NCI-H82 (cell line): ENCODE results near the gene WIPF2.
A peak's percentile ranks its signal among the peaks of the same experiment; 100 is the strongest.

Experiments
- DNase-seq: peaks from one replicate; lab custom pipeline; 2025; lab: John Stamatoyannopoulos, UW

Gene WIPF2

GRCh38 chr17:40218740-40219593 is at the start of gene WIPF2:
Gene WIPF2, plus strand, starts transcription at chr17:40219304. Its CDS starts 37,156 bp downstream, at chr17:40256460.
- peak; percentile 99 for DNase-seq

GRCh38 chr17:40170325-40170724 is 48.8 kb upstream of the WIPF2 start:
- no peak for DNase-seq

GRCh38 chr17:40171750-40172149 is 47.4 kb upstream of the WIPF2 start:
- no peak for DNase-seq

GRCh38 chr17:40173091-40173777 is 45.9 kb upstream of the WIPF2 start:
- DNase-seq, result no peak

DNA sequence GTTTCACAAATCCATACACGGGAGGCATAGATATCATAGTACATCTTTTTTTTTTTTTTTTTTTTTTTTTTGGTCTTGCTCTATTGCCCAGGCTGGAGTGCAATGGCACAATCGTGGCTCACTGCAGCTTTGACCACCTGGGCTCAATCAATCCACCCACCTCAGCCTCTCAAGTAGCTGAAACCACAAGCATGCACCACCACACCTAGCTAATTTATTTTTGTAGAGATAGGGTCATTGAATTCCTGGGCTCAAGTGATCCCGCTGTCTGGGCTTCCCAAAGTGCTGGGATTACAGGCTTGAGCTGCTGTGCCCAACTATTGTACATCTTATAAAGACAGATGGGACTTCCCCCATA is 45.3 kb upstream of the WIPF2 start:
- DNase-seq, result no peak

DNA sequence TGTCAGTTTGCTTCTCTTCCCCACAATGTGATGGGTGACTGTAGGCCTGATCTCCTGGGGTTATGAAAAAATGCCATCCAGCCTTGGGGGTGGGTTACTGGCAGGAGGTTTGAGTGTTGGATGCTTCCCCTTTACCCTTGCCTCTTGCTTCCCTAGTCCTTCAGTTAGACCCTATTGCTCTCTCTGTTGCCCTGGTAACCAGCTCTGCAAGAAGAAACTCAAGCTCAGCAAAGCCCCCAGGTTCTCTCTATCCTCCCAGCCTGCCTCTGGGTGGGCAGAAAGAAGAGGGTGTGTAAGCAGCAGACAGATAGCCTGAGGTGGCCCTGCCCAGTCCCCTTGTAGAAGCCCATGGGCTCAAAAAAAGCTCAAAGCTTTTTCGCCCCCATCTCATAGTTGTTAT is 44.6 kb upstream of the WIPF2 start:
- no peak for DNase-seq

- peak; percentile 57 for DNase-seq
Observed at GRCh38 chr17:40175928-40176753, 43.0 kb upstream of the WIPF2 start.

GRCh38 chr17:40176754-40177110 is 42.4 kb upstream of the WIPF2 start:
- DNase-seq, result no peak

DNA sequence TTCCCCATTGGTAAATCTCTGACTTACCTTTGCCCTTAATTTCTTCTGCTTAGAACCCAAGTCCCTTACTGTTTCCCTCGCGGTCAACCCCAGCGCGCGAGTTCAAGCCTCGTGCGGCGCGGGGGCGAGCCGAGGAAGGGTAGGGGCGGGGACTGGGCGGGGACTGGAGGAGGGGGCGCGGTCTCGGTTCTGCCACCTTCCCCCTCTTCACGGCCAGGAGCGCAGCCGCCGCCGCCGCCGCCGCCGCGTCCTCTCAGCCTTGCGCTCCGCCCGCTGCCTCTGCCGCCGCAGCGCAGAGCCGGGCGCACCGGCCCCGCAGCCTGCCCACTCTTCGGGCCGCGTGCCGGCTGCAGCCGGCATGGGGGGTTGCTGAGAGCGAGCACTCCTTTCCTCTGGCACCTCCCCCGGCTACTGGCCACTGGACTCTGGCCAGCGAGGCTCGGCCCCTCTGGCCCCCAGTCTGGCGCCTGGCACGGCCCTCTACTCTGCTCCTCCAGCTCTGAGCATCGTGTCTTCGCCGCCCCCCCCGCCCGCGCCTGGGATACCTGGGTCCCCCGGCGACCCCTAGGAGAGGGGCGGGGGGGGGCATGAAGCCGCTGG is 41.7 kb upstream of the WIPF2 start, which contains the start of gene RAPGEFL1:
RAPGEFL1 (plus strand) TSS at position 196 of the 600 bp plus-strand sequence; CDS start at position 588, 392 bp downstream.
- DNase-seq, result peak; percentile 89

- no peak for DNase-seq
Observed at GRCh38 chr17:40178021-40178601, 41.0 kb upstream of the WIPF2 start.

DNA sequence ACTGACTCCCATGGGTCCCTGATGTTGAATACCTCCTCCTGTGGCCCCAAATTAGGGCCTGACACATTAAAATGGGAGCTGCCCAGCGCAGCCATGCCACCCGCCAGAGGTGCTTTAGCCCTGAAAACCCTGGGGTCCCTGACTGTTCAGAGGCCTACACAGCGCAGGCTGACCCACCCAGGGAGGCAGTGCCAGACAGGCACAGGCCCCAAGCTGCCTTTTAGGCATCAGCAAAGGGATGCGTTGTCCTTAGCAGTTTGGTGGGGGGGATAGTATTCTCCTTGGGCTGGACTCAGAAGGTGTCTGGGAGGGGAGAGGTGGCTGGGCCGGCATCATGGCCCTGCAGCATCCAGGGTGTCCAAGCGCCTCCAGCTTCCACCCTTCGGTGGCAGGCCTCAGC is 40.4 kb upstream of the WIPF2 start:
- DNase-seq, result no peak

GRCh38 chr17:40179923-40180659 is 39.0 kb upstream of the WIPF2 start:
- DNase-seq, result no peak

GRCh38 chr17:40180694-40181093 is 38.4 kb upstream of the WIPF2 start:
- DNase-seq, result no peak

DNA sequence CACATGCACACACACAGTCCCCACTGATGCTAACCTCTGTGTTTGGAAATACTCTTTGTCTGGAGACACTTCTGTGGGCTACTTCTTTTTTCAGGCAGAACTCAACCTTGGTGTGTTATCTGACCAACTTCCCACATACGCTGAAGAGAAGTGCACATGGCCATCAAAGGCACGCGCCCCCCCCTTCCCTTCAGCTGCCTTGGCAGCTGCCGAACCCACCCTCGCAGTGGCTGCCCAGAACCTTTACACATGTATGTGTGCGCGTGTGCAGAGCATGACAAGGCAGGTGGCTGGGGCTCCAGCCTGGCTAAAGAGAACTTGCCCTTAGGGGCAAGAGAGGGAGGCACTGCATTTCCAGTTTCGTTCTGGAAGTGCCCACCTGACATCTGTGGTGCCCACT is 37.9 kb upstream of the WIPF2 start:
- no peak for DNase-seq

DNA sequence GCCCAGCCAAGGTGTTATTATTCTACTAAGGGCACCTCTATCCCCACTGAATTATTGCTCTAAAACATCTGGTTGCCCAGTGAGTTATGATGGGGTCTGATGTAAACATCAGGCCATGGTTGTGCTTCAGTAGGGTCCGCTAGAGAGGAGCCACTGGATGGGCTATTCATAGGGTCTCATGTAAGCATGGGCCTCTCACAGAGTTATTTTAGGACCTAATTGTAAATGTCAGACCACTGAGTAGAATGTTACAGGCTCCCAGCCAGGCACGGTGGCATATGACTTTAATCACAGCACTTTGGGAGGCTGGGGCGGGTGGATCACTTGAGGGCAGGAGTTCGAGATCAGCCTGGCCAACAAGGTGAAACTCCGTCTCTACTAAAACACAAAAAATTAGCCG is 36.5 kb upstream of the WIPF2 start:
- DNase-seq, result no peak

DNA sequence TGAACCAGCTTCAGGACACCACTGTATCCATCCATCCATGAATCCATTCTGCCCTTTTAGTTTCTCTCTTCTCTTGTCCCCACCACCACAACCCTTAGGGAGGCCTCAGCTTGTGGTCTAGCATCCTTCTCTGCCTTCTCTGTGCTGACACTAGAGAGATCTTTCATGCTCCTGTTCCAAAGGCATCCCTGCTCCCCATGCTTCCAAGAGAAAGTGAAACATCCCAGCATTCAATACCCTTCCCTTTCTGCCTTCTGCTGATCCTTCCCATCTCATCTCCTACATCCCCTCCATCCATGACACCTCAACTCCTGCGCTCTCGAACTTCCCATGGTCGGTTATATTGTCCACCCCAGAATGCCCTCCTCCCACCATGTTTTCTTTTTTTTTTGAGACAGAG is 31.9 kb upstream of the WIPF2 start:
- no peak for DNase-seq

DNA sequence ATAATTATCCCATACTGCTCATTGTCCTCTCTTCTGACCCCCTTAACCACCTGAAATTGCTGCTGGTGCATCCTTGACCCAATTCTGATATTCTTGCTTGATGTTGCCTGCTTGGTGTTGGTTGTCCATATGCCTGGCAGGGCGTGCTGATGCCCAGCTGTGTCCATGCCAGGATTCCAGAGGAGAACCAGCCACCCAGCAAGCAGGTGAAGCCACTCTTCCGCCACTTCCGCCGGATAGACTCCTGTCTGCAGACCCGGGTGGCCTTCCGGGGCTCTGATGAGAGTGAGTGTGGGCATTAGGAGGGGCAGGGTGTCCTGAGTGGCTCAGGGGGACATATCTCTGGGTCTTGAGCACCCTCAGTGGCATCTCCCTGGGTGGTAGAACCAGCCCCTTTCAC is 30.4 kb upstream of the WIPF2 start:
- no peak for DNase-seq

DNA sequence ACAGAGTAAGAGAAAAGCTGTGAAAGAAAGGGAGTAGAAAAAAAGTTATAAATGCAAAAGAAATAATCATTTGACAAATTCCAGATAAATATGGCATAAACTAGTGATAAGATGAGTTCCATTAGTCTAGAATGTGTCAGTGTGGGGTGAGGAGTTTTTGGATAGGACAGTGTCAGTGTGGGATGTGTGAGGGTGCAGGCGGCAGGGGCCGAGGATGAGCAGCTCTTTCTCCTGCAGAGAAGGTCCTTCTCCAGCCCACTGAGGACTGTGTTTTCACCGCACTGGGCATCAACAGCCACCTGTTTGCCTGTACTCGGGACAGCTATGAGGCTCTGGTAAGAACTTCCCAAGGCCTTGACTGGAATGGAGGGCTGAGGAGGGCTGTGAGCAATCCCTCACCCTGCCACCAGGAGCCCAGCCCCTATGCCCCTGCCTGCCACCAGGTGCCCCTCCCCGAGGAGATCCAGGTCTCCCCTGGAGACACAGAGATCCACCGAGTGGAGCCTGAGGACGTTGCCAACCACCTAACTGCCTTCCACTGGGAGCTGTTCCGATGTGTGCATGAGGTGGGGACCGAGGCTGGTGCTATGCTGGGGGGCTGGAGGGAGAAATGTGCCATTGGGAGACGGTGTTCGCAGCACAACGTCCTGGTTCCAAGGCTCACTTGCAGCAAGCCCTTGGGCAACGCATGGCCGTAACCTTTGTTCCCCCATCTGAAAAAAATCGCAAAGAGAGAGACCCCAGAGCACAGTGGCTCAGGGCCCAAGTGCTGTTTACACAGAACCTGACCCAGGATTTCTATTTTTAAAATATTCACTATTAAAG is 28.7 kb upstream of the WIPF2 start:
- DNase-seq, result peak; percentile 58

DNA sequence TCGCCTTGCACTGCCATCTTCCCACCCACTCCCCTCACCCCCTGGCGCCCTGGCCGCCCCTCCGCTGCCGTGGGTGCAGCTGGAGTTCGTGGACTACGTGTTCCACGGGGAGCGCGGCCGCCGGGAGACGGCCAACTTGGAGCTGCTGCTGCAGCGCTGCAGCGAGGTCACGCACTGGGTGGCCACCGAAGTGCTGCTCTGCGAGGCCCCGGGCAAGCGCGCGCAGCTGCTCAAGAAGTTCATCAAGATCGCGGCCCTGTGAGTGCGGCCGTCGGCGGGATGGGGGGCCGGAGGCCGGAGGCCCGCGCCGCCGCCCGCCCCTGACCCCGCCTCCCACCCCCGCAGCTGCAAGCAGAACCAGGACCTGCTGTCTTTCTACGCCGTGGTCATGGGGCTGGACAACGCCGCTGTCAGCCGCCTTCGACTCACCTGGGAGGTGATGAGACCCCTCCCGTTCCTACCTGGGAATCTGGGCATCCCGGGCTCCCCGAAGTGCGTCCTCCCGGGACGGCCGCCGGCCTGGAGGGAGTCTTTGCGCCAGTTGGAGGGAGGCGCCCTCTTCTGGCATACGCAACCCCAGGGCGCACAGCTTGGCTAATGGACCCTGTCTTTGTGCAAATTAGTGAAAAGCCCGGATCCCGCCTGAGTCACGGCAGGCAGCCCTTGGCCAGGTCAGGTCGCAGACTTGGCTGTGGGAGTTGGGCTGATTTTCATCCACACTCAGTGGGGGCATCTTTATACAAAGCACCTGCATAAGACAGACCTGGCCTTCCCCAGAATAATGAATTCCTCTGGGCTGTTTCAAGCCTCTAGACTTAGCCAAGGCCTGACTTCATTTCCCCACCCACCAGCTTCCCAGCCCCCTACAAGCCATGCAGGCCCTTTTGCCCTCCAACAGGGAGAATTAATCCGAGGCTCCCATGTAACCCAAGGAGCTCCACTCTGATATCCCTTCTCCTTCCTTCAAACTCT is 27.6 kb upstream of the WIPF2 start:
- peak; percentile 66 for DNase-seq
